NK-92 (cell line): ENCODE data around the gene HCST.

ENCODE experiments used
- DNase-seq: peaks from one replicate; lab custom pipeline; 2025; ENCODE audit not compliant: unreplicated experiment; lab: John Stamatoyannopoulos, UW

The HCST gene

GRCh38 chr19:35935911-35936737, 33.8 kb downstream of the HCST start, which contains the start of gene LRFN3:
TSS of gene LRFN3 (plus strand) at chr19:35936374. CDS start at chr19:35939426, 3,052 bp downstream.
- no peak for DNase-seq

DNA sequence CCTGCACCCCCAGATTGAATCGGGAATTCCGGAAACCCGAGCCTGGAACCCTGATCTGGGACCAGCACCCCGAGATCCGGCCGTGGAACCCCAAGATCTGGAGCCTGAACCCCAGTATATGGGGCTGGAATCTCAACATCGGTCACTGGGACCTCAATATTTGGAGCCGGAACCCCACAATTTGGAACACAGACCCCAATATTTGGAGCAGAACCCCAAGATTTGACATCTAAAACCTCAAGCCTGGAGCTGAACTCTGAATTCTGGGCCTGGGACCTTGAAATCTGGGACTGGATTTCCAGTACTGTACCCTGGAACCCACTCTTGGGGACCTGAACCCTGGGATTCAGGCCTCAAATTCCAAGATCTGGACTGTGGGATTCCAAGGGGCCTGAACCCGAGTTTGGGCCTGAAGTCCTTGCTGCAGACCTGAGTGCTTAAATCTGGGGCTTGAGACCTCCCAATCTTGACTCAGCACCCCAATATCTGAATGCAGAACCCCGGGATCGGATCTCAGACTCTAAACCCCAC, 34.5 kb downstream of the HCST start:
- DNase-seq: no peak

DNA sequence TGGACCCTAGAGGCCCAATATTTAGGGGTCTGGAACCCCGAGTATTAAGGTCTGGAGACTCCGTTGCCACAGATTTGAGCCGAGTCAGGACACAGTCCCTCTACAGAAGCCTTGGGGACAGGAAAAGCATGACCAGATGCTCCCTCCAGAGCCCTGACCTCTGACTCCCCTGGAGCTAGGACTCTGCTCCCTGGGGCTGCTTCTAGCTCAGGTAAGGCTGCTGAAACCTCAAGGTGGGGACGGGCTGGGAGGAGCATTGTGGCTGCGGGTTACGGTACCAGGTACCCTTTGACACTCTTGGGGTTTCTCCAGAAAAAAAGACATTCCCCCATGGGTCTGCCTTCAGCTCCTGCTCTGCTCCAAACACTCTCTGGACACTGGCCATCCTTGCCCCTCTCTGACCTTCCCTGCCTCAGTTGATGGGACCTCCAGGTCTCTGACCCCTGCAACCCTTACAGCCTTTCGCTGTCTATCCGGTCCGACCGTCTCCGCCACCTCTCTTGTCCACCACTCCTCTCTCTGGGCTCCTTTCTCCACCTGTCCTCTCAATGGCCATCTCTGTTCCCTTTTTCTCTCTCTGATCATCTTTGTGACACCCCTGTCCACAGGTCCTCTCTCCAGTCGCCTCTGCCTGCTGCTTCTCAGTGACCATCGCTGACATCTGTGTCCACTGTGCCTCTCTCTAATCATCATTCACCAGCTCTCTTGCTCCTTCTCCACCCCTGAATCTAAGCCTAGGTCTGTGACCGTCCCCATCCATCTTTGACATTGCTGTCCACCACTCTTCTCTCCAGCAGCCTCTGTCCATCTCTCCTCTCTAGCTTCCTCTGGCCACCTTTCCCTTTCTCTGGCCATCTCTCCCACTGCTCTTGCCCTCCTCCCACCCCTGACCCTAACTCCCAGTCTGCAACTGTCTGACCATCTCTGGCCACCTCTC, 35.3 kb downstream of the HCST start:
- DNase-seq: no peak

GRCh38 chr19:35938282-35939224, 36.2 kb downstream of the HCST start:
- no peak for DNase-seq

- no peak for DNase-seq
These were observed 37.2 kb downstream of the HCST start for GRCh38 chr19:35939307-35940077.

- no peak for DNase-seq
These were observed 37.9 kb downstream of the HCST start for GRCh38 chr19:35940078-35940775.

GRCh38 chr19:35940839-35941238, 38.5 kb downstream of the HCST start:
- no peak for DNase-seq

GRCh38 chr19:35942235-35942634, 39.9 kb downstream of the HCST start:
- DNase-seq: no peak

GRCh38 chr19:35943321-35944301, 41.3 kb downstream of the HCST start:
- no peak for DNase-seq

DNA sequence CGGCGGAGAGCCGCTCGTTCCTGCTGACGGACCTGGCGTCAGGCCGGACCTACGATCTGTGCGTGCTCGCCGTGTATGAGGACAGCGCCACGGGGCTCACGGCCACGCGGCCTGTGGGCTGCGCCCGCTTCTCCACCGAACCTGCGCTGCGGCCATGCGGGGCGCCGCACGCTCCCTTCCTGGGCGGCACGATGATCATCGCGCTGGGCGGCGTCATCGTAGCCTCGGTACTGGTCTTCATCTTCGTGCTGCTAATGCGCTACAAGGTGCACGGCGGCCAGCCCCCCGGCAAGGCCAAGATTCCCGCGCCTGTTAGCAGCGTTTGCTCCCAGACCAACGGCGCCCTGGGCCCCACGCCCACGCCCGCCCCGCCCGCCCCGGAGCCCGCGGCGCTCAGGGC, 42.2 kb downstream of the HCST start:
- DNase-seq: no peak

- DNase-seq: no peak
These were observed 42.9 kb downstream of the HCST start for GRCh38 chr19:35945121-35945790.

- DNase-seq: no peak
These were observed 43.9 kb downstream of the HCST start for GRCh38 chr19:35946203-35946602.

DNA sequence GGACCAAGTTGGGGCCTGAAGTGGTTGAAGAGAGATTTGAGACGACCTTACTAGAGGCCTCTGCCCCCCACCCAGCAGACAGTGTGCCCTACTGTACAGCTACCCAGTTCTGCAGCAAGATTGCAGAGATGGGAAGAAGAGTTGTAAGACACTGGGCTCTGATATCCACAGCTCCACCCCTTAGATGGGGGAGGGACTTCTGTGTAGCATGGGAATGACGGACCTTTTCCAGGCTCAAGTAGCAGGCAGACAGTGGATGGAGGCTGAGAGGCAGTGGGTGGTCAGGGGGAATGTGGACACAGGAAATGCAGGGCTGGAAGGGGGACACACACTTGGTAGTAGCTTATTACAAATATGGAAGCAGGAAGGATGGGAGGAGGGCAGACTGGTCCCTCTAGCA, 46.8 kb downstream of the HCST start:
- no peak for DNase-seq
